Colonic mucosa (tissue), 4 donors: ENCODE data around the gene S1PR2. TPM values are rescaled to one million over a fixed set of nuclear protein-coding genes. Genes with fewer than 3 reads are reported as not detected.

Source experiments
- DNase-seq: peaks from one replicate; pipeline ENCODE4 v3.0.0-alpha.2; 2020
- H3K27ac ChIP-seq: fragments of 200-600 bp; one replicate; pipeline ENCODE4 v1.8.0; 2021
- H3K27me3 ChIP-seq: fragments of 200-600 bp; one replicate; pipeline ENCODE4 v1.8.0; 2021
- H3K36me3 ChIP-seq: fragments of 200-600 bp; one replicate; pipeline ENCODE4 v1.8.0; 2021
- H3K4me1 ChIP-seq: fragments of 200-600 bp; one replicate; pipeline ENCODE4 v1.8.0; 2021; ENCODE audit warnings: mild to moderate bottlenecking
- H3K4me3 ChIP-seq: fragments of 200-600 bp; one replicate; pipeline ENCODE4 v1.8.0; 2021
- H3K9ac ChIP-seq, 2 donors: one replicate each; pipeline ENCODE4 v1.7.0; 2013; ENCODE audit warnings: control low read depth in 2 of 2, low read depth in 2 of 2, low read length in 2 of 2
- H3K9me3 ChIP-seq: fragments of 200-600 bp; one replicate; pipeline ENCODE4 v1.8.0; 2021
- CTCF ChIP-seq: fragments of 200-600 bp; IDR thresholded peaks from one replicate; pipeline ENCODE4 v1.8.0; 2022; ENCODE audit warnings: antibody characterized with exemption, mild to moderate bottlenecking
- intact Hi-C: fragments of 100-400 bp; cut with DNase I; formaldehyde crosslinking; loops from one replicate; pipeline ENCODE4 v1.14.1; 2022
- total RNA-seq, 2 donors: library from RNA; stranded (reverse); fragmentation: NEBNext Ultra II Directional in 1 of 2; extraction: Animal tissue kit (Norgen Biotek cat#: 25700) in 1 of 2; gene quantifications; one replicate each; pipeline ENCODE4 v1.2.1, GENCODE V29; 2021
- donor health status: healthy.
- donor health status: DM: no; HTN: no; CAD: no.
- donor health status: DM: no; HTN: no; CAD: no.

The S1PR2 gene
- total RNA-seq, 2 donors from 2014 or later, result 2.4 to 5.2 TPM

GRCh38 chr19:10230173-10230860 is 814 bp downstream of the S1PR2 start:
- peak; percentile 67 for DNase-seq

DNA sequence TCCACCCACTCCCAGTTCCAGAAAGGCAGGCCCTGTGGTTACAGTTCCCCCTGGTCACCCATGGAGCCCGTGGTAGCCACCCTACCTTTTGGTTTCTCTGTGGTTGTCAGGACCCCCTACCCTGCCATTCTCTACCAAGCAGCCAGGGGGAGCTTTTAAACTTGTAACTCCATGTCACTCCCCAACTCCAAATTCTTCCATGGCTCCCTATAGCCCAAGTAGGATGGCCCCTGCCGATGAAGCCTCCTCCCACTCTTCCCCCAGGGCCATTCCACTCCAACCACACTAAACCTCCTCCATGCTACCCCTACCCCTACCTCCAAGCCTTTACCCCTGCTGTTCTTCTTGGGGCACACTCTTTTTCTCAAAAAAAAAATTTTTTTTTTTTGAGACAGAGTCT is 2.2 kb downstream of the S1PR2 start:
- no peaks in the 10 kb centered on the region for H3K9me3 ChIP-seq
- DNase-seq, result peak; percentile 51
- no peak overlapping the region for H3K4me3 ChIP-seq
- H3K27ac ChIP-seq, result peak overlapping the region; percentile 1
- H3K4me1 ChIP-seq, result no peaks in the 10 kb centered on the region
- no peak overlapping the region for H3K9ac ChIP-seq
- intact Hi-C loops, result no loop called here
- H3K27me3 ChIP-seq, result no peaks in the 10 kb centered on the region
- peak; percentile 33 for TF ChIP-seq CTCF
- no peaks in the 10 kb centered on the region for H3K36me3 ChIP-seq

More at GRCh38 chr19:10230173-10230860, 814 bp downstream of the S1PR2 start:
- H3K36me3 ChIP-seq, result no peaks in the 10 kb centered on the region
- H3K4me3 ChIP-seq, result peak overlapping the region; percentile 71
- no peaks in the 10 kb centered on the region for H3K9me3 ChIP-seq
- peak overlapping the region; percentile 78 for H3K27ac ChIP-seq
- H3K27me3 ChIP-seq, result no peaks in the 10 kb centered on the region
- H3K4me1 ChIP-seq, result no peaks in the 10 kb centered on the region
- intact Hi-C loops, result no loop called here
- no peak for TF ChIP-seq CTCF
- H3K9ac ChIP-seq, result peak overlapping the region; percentile 91 to 99

GRCh38 chr19:10228393-10228792 is 2.7 kb downstream of the S1PR2 start:
- H3K4me3 ChIP-seq, result no peak overlapping the region
- H3K27me3 ChIP-seq, result no peaks in the 10 kb centered on the region
- intact Hi-C loops, result no loop called here
- DNase-seq, result no peak
- peak overlapping the region; percentile 1 for H3K27ac ChIP-seq
- no peak for TF ChIP-seq CTCF
- H3K36me3 ChIP-seq, result no peaks in the 10 kb centered on the region
- no peaks in the 10 kb centered on the region for H3K9me3 ChIP-seq
- peak overlapping the region in 1 of 2 donors; percentile 12 for H3K9ac ChIP-seq
- no peaks in the 10 kb centered on the region for H3K4me1 ChIP-seq

DNA sequence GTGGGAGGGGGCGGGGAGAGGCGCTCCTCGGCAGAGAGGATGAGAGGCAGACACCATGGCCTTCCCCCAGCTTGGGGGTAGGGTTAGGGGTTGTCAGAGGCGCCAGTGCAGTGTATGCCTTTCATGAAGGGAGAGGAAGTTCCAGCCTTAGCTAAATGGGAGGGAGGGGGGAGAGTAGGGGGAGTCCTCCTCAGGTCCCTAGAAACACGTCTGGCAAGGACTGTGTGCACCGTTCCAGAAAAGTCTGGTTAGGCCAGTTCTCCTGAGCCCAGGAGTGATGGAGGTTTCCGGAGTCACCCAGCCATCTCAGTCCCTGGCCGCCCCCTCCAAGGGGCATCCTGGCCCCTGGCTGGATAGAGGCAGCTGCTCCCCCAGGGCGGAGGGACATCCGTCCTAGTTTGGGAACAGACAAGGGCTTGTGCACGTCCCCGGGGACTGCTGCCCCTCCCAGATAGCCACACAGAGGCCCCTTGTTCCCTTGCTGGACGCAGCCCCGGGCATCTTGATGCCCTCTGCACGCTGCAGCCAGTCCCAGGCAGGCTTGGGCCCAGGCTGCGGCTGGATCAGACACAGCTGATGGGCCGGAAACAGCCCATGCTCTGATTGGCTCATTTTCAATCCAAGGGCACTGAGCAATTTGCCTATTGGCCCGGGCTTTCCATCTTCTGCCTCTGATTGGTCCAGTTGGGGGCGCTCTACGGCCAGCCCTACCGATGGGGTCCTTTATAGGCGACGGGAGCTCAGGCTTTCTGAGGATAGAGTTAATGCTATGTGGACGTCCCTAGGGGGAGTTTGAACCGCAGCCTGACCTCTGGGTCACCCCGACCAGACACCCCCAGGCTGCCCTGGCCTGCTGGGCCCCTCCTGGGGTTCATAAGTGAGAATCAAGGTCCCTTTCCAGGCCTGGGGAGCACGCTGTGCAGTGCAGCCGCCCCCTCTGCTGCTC is 3.8 kb downstream of the S1PR2 start:
- H3K36me3 ChIP-seq, result no peaks in the 10 kb centered on the region
- H3K27ac ChIP-seq, result peak overlapping the region; percentile 70
- H3K9ac ChIP-seq, result peak overlapping the region in 1 of 2 donors; percentile 26
- H3K9me3 ChIP-seq, result no peaks in the 10 kb centered on the region
- DNase-seq, result no peak
- H3K4me3 ChIP-seq, result no peak overlapping the region
- no peaks in the 10 kb centered on the region for H3K4me1 ChIP-seq
- no peaks in the 10 kb centered on the region for H3K27me3 ChIP-seq
- intact Hi-C loops, result no loop called here
- TF ChIP-seq CTCF, result no peak

DNA sequence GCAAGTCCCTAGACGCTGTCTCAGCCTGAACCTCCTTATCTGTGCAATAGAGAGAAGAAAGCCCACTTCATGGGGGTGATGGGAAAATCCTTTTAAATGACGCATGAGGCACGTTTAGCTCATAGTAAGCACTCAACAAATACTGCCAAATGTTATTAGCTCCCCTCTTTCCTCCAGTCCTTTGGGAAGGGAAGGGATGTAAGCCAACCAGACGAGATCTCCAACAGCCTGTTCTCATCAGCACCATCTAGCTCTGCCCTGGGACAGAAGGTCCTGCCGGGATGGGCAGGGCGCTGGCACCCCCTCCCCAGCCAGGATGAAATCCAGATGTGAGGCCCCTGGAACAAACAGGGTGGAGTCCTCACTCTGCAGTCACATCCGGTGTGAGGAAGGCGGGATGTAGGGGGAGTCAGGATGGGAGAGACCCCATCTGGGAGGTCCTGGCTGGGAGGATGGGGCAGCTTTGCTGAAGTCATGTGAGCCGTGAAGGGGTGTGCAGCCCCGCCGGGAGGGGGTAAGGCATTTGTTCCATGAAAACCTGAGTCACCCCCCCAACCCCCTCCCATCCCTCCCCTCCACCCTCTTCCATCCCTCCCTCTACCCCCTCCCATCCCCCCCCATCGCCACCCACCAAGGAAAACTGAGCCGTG is 4.6 kb downstream of the S1PR2 start:
- Histone ChIP-seq H3K36me3 (no peaks in the 10 kb centered on the region), H3K9ac (no peak overlapping the region), H3K4me1 (no peaks in the 10 kb centered on the region), H3K9me3 (no peaks in the 10 kb centered on the region), H3K27me3 (no peaks in the 10 kb centered on the region), H3K27ac (peak overlapping the region; percentile 70), H3K4me3 (no peak overlapping the region)
- intact Hi-C loops, result no loop called here
- DNase-seq, result peak; percentile 58
- TF ChIP-seq CTCF, result no peak
